Mesenteric fat pad (tissue), 1 donor: Measurements from ENCODE around the gene AGPAT2. TPM values are rescaled to one million over a fixed set of nuclear protein-coding genes. Genes with fewer than 3 reads are reported as not detected.
A peak's percentile ranks its signal among the peaks of the same experiment; 100 is the strongest.

Source experiments
- DNase-seq: peaks from one replicate; pipeline ENCODE4 v3.0.0-alpha.2; 2020; ENCODE audit warnings: low spot score
- microRNA-seq: library from miRNA; unstranded; fragments of <30 nt; microRNA quantifications from one replicate; pipeline ENCODE4 v1.2.0, GENCODE V29; 2020; ENCODE audit warnings: borderline number of aligned reads
- total RNA-seq: library from RNA; stranded (reverse); fragmentation: NEBNext Ultra II Directional; extraction: Animal tissue kit (Norgen Biotek cat#: 25700); gene quantifications from one replicate; pipeline ENCODE4 v1.2.1, GENCODE V29; 2021
- donor health status: DM: yes; HTN: yes; CAD: no.

Gene AGPAT2
- total RNA-seq, 1 donor from 2014 or later: 547 TPM

DNA sequence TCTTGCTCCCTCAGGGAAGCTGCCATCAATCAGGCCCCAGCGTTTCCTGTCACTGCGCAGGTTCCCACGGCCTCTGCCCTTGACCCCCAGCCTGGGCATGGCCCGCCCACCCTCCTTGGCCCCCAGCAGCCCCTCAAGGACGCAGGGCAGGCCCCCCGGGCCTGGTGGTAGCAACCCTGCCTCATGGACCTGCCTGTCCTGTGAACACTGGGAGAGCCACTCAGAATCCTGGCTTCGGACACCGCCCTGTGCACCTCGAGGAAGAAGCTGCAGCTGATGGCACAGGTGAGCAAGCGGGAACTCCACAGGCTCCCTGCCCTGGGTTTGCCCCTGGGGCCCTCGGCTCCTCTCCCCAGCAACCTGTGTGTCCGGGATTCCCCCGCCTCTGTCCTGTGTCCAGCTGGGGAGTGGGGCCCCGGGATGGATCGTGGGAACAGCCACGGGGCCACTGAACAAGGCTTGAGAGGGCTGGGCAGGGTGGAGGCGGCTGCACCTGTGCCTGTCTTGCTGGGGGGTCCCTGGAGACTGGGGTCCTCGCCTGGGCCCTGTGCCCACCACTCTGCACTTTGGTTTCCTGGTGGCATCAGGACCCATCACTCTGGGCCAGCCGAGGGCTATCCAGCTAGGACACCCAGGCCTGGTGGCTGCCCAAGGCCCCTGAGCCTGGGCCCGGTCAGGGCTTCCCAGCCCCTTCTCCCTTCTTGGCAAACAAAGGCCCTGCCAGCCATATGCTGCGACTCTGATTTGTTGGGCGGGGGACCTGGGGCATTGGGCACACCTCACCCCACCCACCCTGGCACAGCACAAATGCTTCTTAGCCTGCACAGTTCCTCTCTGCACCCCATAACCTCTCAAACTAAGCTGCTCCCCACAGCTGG lies 58.0 kb downstream of the AGPAT2 start:
- DNase-seq: no peak

DNA sequence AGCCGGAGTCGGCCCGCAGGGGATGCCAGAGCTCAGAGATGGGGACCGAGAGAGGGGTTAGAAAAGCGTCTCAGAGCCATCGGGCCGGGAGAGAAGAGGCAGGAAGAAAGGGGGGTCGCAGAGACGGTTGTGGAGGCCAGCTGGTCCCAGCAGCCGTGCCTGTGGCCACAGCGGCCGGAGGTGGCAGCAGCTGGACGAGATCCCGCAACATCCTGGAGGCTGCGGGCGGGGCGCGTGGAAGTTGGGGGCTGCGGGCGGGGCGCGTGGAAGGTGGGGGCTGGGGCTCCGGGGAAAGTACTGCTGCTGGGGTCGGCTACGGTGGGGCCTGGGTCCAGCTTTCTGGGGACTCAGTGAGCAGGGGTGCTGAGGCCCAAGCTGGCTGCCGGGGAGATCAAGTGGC lies 59.0 kb downstream of the AGPAT2 start:
- DNase-seq: no peak

DNA sequence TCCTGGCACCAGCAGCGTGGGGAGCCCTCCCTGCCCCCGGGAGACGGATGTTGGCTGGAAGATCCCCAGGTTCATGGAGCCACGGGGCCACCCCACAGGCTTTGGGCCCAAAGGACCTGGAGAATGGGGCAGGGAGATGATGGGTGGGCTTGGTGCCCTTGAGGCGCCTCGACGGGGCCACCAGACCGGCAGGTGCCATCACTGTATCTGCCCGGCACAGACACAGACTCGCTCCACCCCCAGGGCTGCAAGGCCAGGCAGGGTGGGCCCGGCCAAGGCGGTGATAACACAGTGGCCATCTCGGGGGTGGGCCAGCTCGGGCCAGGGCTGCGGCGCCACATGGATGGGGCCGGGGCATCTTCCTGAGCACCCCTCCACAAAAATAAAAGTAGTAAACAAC lies 59.6 kb downstream of the AGPAT2 start:
- DNase-seq: no peak

DNA sequence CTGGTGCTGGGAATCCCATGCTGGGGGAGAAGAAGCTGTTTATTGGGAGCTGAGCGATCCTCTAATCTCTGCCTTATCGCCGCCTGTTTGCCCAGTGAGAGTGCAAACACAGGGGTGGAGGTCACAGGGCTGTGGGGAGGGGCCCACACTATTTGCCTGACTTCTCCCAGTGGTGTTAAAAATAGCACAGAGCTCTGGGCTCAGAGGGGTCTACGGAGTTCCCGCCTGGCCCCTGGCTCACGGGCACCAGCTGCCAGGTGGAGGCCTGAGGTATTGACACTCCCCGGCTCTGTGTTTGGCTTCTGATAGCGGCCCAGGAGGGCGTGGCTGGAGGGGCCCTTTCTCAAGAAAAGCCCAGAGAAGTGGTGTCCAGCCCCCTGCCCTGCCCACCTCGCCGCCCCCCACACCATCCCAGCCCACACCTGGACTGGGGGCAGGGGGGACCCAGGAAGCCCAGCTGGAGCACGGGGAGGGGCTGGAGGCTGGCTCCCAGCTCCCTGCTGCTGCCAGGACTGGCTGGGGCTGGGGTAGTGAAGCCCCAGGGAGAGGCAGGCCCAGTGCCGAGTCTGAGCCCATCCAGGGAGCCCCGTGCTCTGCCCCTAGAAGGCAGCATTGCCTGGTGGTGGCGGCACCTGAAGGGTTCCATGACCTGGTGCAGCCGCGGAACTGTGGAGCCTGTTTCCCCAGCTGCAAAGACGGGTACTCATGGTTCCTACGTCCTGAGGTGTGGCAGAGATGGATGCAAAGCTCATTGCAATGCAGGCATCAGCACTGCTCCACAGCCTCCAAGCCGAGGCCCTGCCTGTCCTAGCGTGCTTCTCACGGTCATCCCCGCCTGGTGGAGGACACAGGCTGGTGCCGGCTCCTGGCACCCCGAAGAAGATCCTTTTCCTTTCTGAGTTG lies 60.3 kb downstream of the AGPAT2 start:
- DNase-seq: no peak

DNA sequence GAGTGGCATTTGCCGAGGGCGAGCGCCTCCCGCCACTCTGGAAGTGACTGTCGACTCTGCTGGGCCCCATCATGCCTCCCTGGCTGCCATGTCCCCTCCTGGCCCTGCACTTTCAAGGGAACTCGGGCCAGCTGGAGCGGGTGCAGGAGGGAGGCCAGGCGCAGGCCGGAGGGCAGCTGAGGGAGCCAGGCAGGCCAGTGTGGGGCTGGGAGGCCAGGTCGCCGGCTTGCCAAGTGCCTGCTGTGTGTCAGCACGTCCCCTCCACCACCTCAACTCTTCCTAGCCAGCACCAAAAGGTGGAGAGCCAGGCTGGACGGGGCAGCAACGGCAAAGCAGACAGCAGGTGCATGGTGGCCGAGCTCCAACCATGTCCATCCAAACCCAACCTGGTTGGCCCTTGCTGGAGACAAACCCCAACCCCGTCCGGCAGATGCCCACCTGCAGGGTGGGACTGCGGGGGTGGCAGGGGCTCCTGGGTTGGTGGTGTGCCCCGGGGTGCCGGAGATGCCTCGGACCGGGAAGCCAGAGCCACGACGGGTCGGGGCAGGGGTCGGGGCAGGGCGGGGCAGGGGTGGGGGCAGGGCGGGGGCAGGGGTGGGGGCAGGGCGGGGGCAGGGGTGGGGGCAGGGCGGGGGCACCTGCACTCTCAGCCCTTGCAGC lies 61.1 kb downstream of the AGPAT2 start:
- DNase-seq: no peak

DNA sequence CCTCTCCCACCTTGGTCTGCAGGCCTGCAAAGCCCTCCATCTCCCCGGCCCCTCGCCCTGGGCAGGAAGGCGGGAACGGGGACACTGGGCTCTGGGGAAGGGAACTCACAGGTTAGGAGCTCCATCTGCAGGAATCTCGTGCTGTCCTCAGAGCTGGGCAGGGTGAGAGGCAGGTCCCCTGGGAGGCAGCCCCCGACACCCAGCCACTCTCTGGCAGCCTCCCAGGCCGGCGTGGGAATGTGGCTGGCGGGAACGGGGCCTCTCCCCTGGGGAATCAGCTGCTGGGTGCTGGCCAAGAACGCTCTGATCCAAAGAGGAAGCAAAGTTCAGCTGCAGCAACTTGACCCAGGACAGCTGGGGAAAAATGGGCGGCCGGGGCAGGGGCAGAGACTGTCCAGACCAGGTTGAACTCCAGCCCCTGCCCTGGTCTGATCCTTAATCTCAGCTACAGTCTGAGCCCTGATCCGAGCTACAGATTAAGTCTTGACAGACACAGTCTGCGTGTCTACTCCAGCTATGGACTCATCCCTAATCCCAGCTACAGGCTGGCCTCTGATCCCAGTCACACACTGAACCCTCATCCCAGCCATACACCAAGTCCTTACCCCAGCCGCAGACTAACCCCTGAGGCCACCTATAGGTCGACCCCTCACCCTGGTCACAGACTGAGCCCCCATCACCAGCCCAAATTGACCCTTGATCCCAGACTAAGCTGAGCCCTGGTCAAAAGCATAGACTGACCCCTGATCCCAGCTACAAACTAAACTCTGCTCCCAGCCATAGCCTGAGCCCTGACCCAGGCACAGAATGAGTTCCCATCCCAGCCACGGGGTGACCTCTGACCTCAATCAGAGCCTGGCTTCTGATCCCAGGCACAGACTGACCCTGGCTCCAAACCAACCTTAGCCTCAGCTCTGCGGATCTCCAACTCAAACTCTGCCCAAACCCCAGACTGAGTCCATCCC lies 61.9 kb downstream of the AGPAT2 start:
- no peak for DNase-seq

DNA sequence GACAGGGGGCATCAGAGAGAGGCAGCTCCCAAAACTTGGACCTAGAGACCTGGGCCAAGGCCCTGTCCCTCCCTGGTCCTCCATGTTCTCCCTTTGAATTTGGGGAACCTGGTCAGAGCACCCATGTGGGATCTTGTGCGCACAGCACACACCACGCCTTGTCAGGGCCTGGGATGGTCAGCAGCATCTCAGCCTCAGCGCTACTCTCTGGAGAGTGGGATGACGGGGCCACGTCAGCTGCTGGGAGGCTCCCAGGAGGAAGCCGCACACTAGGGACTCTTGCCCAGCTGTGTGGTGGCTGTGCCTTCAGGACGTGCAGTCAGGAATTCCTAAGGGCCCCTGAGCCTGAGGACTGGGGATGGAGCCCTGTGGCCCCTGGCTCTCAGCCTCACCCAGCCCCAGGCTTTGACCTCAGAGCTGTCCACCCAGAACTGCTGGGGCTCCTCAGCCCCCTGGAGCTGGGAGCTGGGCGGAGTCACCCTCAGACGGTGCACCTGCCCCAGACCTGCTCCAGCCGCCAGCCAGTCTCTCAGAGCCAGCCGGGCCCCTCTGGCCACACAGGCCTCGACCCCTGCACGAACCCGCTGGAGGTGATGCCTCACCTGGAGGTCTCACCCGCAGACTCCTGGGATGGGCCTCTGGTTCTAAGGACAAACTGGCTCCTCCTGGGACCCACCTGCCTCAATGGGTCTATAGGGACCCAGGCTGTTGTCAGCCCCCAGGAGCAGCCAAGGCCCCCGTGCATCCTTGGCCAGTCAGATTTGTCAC lies 62.9 kb downstream of the AGPAT2 start:
- no peak for DNase-seq

DNA sequence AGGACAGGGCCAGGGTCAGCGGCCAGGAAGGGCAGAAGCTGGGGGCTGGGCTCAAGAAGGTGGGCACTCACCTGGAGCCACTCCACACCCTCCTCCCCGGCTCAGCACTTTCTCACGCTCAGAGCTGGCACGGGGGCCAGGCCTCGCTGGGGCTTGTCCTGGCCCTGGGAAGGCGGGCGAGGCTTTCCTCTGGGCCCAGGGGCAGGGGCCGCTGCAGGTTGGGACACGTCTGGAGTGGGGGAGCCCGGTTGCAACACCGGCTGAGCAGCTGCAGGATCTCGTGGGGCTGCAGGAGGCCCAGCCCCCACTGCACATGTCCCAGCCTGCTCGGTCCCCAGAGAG lies 63.4 kb downstream of the AGPAT2 start:
- DNase-seq: no peak

Small RNA genes lying within 50 kb of the gene (microRNA-seq; reads per million reads assigned to microRNA genes)
- gene MIR126: 147,655 reads per million, percentile 100 among the genes with 10 or more reads in this experiment

Other genes starting within 250 kb of the AGPAT2 start
- gene INPP5E, start 247.6 kb downstream of the AGPAT2 start, total RNA-seq: 11.4 TPM
- 71.8 TPM for gene SEC16A, start 204.4 kb downstream of the AGPAT2 start, total RNA-seq
- gene NOTCH1, start 141.4 kb downstream of the AGPAT2 start, total RNA-seq: 89.5 TPM
- 155 TPM for gene EGFL7, start 24.5 kb downstream of the AGPAT2 start, total RNA-seq
- gene DIPK1B, start 25.1 kb upstream of the AGPAT2 start, total RNA-seq: 3.9 TPM
- gene LCN10, start 55.5 kb upstream of the AGPAT2 start, total RNA-seq: 9.2 TPM
- 16.2 TPM for gene LCN6, start 61.1 kb upstream of the AGPAT2 start, total RNA-seq
- gene LCN8, start 70.8 kb upstream of the AGPAT2 start, total RNA-seq: not detected
- 0.32 TPM for gene LCN15, start 77.1 kb upstream of the AGPAT2 start, total RNA-seq
- gene TMEM141, start 103.9 kb upstream of the AGPAT2 start, total RNA-seq: 33.0 TPM
- gene CCDC183, start 108.9 kb upstream of the AGPAT2 start, total RNA-seq: 0.71 TPM
- gene RABL6, start 120.5 kb upstream of the AGPAT2 start, total RNA-seq: 54.9 TPM
- gene AJM1, start 155.0 kb upstream of the AGPAT2 start, total RNA-seq: 1.00 TPM
- 89.6 TPM for gene PHPT1, start 162.0 kb upstream of the AGPAT2 start, total RNA-seq
- gene MAMDC4, start 164.9 kb upstream of the AGPAT2 start, total RNA-seq: 1.6 TPM
- 215 TPM for gene EDF1, start 178.9 kb upstream of the AGPAT2 start, total RNA-seq
- 8.8 TPM for gene TRAF2, start 199.1 kb upstream of the AGPAT2 start, total RNA-seq